EL (cell line): ENCODE results near the gene SPINK6.

Experiments
- DNase-seq: peaks from one replicate; pipeline ENCODE4 v3.0.0-alpha.2; 2016

The SPINK6 gene, protein sequence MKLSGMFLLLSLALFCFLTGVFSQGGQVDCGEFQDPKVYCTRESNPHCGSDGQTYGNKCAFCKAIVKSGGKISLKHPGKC

DNA sequence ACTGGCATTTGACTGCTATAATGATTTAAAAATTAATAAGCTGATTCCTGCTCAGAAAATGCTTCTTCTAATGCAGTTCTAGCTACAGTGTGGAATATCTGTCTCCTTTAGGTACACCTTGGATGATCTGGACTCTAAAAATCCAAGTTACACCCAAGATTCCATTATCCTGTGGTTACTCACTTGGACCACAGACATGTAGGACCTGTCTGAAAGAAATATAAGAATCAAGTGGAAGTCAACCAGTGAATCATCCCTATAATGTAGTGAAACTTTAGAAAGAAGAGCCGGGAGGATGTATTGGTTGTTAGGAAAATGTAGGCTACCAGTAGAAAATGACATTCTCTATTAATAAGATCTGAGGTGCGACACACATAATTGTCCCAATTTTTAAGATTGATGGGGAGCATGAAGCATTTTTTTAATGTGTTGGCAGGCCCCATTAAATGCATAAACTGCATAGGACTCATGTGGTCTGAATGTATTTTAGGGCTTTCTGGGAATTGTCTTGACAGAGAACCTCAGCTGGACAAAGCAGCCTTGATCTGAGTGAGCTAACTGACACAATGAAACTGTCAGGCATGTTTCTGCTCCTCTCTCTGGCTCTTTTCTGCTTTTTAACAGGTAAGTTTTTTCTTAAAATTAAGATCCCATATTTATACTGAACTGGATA, at the start of gene SPINK6:
TSS of gene SPINK6 (plus strand) at position 512 of the 673 bp plus-strand sequence. CDS start at position 567, 55 bp downstream.
- DNase-seq = no peak

DNA sequence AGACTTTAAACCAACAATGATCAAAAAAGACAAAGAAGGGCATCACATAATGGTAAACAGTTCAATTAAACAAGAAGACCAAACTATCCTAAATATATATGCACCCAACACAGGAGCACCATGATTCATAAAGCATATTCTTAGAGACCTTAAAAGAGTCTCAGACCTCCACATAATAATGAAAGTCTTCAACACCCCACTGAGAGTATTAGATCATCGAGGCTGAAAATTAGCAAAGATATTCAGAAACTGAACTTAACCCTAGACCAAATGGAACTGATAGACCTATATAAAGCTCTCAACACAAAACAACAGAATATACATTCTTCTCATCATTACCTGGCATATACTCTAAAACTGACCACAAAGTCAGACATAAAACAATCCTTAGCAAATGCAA, 46.2 kb upstream of the SPINK6 start:
- no peak for DNase-seq

DNA sequence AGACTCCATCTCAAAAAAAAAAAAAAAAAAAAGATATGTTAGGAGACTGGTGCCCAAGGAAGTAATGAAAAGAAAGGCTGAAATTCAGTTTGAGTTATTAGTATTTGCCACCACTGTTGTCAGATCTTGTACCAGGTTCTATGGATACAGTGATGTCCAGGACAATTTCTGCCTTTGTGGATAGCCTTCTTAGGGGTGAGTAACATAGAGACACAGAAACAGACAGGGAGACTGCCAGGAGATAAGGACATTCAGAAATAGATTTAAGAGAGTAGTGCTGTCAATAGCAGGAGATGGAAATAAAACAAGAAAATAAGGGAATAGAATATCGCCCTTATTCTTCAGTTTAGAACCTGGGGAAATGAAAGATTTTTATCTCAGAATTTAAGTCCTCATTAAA, 40.8 kb upstream of the SPINK6 start:
- DNase-seq = no peak

DNA sequence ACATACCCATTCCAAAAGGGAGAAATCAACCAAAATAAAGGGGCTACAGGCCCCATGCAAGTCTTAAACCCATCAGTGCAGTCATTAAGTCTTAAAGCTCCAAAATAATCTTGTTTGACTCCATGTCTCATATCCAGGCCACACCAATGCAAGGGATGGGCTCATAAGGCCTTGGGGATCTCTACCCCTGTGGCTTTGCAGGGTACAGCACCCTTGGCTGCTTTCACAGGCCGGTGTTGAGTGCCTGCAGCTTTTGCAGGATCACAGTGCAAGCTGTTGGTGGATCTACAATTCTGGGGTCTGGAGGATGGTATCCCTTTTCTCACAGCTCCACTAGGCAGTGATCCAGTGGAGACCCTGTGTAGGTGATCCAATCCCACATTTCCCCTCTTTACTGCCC, 39.5 kb upstream of the SPINK6 start:
- DNase-seq = no peak

DNA sequence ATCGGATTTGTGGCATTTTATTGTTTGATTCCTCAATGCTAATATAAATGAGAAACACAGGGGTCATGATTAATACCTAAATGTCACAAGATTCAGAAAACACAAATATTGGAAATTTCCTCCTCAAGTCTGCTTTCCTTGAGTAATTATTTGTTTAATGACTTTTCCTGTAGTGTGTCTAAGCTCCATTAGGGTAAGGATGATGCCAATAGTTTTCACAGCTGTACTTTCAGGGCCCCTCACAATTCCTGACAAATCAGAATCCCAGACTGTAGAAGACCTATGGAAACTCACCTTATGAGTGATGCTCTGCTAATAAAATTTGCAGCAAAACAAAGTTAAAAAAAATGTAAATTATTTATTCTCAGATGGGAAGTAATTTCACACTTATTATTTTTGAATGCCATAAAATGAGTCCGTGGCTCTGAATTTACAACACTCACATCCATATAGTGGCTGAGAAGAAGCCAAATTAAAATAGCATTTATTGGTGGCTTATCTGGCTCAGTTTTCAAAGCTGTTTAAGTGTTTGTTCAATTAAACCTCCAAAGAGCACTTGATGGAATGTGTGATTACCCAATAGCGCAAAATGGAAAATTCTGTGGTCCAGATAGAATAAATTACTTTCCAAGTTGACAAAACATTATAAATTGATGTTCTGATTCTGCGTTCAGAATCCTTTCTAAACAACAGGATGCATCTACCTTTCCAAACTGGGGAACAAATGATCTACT, 36.1 kb upstream of the SPINK6 start:
- no peak for DNase-seq

DNA sequence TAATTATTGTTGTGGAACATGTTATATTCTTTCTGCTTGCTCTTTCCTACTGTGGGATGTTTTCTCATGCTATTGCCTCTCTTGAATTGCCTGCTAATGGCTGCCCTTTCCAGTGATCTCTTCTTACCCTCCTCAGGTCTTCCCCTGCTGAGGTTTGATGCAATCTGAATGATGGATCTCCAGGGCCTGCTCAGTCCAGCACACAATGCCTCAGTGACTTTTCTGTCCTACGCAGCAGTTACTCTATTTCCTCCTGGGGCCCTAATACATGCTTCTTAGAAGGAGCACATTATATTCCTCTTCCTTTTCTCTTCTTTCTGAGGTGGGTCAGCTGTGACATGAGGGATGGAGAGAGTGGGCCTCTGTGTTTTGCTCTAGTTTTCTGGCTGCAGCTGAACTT, 34.6 kb upstream of the SPINK6 start, which contains the start of gene SPINK14:
TSS of gene SPINK14 (plus strand) at position 301 of the 400 bp plus-strand sequence. CDS start 1,187 bp downstream, outside the sequence.
- no peak for DNase-seq

DNA sequence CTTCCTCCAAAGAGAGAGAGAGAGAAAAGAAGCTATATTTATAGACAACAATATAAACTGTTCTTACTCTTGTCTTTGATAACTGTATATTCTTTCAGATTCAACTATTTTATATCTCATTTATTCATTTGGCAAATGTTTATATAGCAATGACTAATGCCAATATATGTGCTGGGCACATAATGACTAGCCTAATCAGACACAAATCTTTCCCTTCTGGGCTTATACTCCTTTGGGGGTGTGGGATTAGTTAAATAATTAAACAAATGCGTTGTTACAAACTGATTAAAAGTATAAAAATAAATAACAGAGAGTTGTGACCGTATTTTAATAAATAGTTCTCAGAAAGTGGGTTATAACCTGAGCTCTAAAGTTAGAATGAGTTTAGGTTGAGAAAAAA, 30.5 kb upstream of the SPINK6 start:
- DNase-seq = no peak

DNA sequence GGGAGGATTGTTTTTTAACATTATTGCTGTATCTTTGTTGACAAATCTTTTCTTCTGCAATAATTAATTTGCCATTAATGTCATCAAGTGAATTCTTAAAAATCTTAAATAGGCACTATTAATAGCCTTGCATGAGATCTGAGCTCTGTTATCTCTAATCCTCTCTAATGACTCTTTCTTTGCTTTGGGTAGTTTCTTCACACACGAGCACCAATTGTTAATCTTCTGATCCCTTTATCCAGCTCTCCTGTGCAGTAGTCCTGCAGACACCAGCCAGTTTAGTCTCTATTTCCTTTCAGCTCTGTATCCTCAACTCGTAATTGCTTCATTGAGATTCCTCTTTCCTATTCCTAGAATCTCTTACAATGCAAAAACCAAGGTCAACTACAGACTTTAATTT, 26.4 kb upstream of the SPINK6 start:
- no peak for DNase-seq

DNA sequence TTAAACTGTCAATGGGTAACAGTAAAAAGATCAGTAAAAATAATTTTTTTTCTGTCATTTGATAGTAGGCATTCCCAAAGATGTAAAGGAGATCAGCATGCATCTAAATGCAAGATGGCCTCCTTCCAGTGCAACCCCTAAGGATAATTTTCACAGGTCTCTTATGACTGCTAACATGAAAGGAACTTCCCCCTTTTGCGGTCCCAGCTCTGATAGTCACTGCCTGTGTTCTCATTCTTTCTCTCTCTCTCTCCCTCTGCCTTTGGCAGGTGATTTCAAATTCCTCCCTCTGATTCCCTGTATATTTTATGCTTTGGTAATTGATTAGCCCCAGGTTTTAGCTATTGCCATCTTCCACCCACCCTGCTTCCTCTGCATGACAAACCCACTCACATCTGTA, 25.6 kb upstream of the SPINK6 start:
- DNase-seq = no peak

DNA sequence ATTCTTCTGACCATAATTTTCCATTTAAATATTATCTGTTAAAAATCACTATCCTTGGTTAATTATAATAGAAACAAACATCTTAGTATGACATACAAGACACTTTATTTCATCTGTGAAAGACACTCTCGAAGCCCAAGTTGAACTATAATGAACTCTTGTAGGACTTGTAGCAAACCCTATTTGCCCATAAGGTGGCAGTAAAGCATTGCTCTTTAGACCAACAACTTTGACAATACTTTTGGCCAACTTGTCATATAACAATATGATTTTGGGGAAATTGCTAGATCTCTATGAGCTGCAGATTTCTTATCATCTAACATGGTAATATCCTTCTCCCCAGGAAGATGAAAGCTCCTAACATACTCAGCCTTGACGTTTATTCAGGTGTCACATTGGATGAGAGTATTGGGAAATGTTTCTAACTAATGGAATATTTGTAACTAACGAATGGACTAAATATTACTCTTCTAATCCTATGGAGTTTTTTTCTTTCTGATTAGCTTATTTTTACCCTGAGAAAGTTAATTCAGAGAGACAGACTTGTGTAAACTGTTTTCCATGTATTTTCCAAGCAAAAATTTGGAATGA, 23.5 kb upstream of the SPINK6 start:
- DNase-seq = peak; percentile 45

DNA sequence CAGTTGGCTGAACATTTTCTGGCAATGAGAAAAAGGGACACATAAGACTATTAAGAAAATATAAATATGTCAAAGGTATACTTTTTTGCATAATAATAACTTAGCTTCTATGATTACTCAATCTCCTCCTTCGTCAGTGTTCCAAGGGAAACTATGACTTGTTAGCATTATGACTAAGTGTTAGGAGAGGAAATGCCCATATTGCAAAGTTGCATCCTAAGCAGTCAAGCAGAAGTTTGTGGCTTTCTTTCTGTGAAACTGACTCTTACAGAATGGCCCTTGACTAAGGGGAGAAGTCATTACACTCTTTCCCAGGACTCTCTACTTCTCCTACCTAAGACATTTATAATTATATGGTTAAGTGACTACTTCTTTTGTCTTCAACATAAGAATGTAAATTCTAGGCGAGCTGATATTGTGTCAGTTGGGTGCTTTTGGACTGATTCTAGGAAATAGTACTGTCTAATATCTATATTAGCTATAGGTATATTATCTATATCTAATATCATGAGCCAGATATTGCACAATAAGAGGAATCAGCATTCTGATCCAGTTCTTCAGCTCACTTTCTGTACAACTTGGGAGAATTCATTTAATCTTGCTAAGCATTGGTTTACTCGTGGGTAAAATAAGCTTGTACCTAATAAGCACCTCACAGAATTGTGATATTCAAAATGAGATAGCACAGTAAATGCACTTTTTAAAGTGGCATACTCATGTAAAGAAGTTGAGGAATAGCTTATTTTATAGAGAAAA, 16.4 kb upstream of the SPINK6 start:
- DNase-seq = peak; percentile 2

DNA sequence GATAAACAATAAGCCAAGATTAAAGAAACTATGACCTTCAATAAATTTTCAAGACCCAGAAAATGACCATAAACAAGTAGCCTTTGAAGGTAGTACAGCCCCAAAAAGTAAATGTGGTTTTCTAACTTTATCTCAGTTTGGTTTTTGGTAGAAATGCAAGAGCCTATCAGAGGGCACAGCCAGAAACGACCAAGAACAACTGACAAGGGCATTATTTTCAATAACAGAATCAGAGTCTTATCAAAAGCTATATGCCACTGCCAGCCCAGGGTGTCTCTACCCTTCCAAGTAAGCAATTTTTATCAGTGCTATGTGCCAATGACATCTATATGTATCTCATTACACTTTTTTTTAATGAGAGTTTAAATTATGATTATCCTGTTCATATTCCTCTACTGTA, 11.8 kb upstream of the SPINK6 start:
- DNase-seq = no peak

DNA sequence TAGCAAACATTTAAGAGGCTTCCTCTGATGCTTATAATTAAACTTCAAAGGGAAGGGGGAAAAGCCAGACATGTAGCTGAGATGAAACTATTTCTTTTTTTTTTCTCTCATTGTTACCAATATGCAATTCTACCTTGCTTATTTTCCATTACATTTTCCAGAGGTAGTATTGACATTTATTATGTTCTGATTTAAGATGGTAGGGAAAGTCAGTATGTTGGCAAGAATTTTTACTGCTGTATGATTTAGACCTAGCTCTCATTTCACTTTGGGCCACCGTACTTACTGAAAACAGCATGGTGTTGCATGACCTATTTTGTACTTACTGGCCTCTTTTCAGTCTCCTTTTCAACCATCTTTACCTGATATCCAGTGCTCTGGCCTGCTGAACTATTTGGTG, 9.6 kb upstream of the SPINK6 start:
- DNase-seq = no peak

DNA sequence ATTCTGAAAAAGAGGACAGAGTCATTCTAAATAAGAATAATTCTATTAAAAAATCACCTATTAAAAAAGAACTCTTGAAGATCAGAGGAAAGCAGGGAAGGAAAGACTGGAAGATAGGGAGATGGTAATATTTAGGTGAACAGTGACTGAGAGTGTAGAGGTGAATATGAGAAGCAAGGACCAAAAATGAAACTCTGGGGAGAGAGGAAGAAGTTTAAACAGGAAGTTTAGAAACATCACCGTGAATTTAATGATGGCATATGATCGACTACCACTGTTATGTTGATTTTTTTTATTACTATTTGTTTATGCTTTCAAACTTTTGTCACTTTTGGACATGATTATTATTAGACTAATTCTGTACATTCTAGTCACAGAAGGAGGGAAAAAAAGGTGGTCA, 1.7 kb upstream of the SPINK6 start:
- DNase-seq = no peak

DNA sequence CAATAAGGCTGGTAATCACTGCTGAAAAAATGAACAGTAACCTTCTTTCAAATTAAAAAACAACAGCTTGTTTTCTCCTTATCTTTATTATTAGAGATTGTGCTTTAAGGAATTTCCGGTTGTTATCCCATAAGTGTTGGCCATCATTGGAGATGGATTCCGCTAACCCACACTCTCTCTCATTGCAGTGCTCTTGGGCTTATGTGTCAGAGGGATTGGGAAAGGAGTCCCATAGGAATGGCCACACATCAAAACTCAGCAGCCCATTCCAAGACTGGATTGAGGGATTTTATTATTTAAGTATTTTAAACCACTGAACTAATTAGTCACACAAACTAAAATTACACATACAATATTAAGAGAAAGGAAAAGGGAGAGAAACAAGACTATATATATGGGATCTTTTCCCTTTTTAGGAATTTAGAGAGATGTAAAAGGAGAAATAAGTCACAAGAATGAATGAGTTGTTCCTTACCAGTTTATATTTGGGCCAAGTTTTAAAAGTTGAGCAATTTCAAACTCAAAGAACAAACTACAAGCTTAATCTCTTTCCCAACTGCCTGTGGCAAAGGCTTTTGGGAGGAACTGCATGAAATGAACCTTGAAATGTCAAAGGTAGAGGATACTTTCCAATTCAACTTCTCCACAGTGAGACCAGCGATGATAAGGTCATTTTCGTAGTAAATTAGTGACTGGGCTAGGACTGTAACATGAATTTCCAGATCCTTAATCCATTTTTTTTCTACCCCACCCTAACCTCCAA, 2.4 kb downstream of the SPINK6 start:
- DNase-seq = no peak

DNA sequence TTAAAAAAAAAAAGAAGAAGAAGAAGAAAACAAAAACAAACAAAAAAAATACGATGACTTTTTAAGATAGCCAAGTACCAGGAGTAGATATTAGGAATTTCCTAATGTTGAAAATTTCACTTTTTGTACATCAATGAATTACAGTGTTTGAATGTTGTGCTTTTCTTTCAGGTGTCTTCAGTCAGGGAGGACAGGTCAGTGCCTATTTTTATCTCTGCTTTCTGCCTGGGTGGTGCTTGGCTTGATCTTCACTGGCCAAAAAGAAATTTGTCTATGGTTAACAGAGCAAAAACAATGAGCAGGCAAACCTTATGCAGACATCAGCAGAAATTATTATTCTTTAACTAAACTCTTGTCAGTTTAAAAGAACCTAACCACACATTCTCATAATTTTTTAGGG, 3.0 kb downstream of the SPINK6 start:
- DNase-seq = no peak

DNA sequence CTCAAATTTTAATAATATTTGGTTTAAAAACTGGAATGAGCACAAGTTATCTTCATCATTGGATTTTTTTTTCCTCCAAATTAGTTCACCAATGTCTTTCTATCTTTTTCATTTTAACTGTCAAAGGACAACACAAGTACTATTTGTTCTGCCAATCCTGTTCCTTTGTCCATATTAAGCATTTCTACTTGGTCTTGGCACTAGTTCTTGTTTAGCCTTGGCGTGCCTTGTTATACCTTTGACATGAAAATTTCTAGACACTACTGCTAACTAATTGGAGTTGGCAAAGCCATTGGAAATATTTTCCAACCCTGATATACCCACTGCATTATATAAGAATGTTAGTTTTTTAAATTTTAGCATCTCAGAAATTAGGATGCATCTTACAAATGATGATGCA, 3.8 kb downstream of the SPINK6 start:
- no peak for DNase-seq

DNA sequence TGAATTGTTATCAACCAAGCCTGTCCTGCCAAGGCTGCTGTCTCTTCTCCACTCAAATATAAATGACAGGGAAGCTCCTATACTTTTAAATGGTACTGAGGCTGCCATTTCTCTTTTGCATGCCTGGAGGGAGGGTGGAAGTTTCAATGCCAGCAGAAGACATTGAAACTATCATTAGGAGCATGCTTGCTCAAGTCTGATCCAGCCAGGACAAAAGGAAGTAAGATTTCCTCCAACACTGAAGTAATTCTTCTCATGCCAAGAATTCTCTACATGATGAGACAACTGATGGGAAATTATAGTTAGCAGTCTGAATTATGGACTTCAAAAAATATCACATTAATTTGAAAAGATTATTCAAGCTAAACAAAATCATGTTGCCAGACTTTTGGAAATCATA, 5.4 kb downstream of the SPINK6 start:
- no peak for DNase-seq

DNA sequence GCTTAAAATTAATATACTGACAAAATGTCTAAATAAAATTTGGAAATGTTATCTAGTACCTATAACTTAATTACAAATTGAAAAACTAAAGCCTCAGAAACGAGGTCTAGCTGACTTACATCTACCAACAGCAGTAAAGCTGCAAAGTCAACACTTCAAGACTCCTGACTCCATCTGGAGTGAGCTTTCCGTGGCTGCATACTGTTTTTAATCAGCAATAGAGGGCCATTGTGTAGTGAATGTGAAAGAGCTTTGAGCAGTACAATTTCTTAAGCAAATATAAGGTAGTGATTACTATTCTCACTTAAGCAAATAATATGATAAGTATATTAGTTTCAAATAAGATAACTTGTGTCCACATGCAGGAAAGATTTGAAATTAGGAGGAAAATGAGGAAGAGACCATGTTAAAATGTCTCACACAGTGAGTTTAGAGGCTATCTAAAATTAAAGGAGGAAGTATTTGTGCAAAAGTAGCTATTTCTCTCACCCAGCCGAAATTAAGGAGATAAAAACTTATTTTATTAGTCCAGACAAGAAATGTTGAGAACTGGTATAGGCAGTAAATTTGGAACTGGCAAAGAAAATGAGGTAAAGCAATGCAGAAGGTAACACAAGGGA, 6.4 kb downstream of the SPINK6 start:
- DNase-seq = no peak

DNA sequence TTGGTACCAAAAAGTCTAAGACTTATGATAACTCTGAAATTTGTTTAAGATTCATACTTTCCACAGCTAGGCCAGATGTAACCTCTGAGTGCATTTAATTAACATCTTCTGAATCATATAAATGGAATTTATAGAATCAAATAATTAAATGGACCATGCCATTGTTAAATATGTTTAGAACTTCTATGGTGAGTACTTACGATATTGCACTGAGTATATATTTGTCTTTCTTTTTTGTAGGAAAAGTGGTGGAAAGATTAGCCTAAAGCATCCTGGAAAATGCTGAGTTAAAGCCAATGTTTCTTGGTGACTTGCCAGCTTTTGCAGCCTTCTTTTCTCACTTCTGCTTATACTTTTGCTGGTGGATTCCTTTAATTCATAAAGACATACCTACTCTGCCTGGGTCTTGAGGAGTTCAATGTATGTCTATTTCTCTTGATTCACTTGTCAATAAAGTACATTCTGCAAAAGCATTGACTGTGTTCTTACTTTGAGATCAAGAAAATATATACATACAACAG, 11.9 kb downstream of the SPINK6 start:
- no peak for DNase-seq

DNA sequence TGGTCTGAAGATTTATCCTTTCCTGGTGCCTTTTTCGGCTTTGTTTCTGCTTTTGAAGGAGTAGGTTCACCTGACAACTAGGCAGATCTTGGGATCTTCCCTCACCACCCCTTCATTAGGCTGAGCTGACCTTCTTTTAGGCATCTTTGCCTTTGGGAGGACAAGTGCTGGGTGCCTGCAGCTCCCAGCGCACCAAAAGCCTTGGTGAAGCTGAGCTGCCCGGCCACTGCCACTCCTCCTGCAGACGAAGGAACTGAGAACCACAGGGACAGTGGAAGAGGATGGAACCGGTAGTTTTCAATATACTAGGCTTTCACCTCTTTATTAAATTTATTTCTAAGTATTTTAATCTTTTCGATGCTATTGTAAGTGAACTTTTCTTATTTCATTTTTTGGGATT, 18.7 kb downstream of the SPINK6 start:
- no peak for DNase-seq
